Suprapubic skin (tissue), 4 donors: ENCODE measurements around the gene SLC35D3. TPM values are rescaled to one million over a fixed set of nuclear protein-coding genes. Genes with fewer than 3 reads are reported as not detected.
A peak's percentile ranks its signal among the peaks of the same experiment; 100 is the strongest.
"Not testable (repeated sequence)": the region's sequence is repeated elsewhere in the genome, so short reads cannot be mapped to it uniquely, and the experiment has no call there.

Experiments
- DNase-seq, 2 donors: peaks; one replicate each; pipeline ENCODE4 v3.0.0-alpha.2; 2019; ENCODE audit warnings: low spot score in 2 of 2
- H3K27ac ChIP-seq: fragments of 200-600 bp; sonication (generic); one replicate; pipeline ENCODE4 v1.5.1; 2019
- H3K27me3 ChIP-seq: fragments of 200-600 bp; sonication (generic); one replicate; pipeline ENCODE4 v1.5.1; 2019
- H3K36me3 ChIP-seq: fragments of 200-600 bp; sonication (generic); one replicate; pipeline ENCODE4 v1.5.1; 2019
- H3K4me1 ChIP-seq: fragments of 200-600 bp; sonication (generic); one replicate; pipeline ENCODE4 v1.5.1; 2019
- H3K4me3 ChIP-seq: fragments of 200-600 bp; sonication (generic); one replicate; pipeline ENCODE4 v1.5.1; 2019; ENCODE audit warnings: mild to moderate bottlenecking
- H3K9me3 ChIP-seq: fragments of 200-600 bp; sonication (generic); one replicate; pipeline ENCODE4 v1.5.1; 2019
- CTCF ChIP-seq, 2 donors: fragments of 200-600 bp in 1 of 2; fragments of 450-650 bp in 1 of 2; sonication (generic) in 1 of 2; IDR thresholded peaks; one replicate each; pipeline ENCODE4 v1.5.1; 2016 to 2019; ENCODE audit warnings: antibody characterized with exemption in 2 of 2, mild to moderate bottlenecking in 1 of 2, moderate library complexity in 1 of 2
- EP300 ChIP-seq: sonication (generic); formaldehyde crosslinking; IDR thresholded peaks from one replicate; pipeline ENCODE4 v1.6.1; 2017; ENCODE audit warnings: antibody characterized with exemption
- POLR2A ChIP-seq, 2 donors: fragments of 450-650 bp; IDR thresholded peaks; one replicate each; pipeline ENCODE4 v1.6.1; 2017; ENCODE audit warnings: antibody characterized with exemption in 2 of 2, mild to moderate bottlenecking in 2 of 2, moderate library complexity in 2 of 2
- POLR2AphosphoS5 ChIP-seq, 3 donors: sonication (generic); formaldehyde crosslinking; IDR thresholded peaks; one replicate each; pipeline ENCODE4 v1.6.1; 2017; ENCODE audit warnings: antibody characterized with exemption in 3 of 3
- WGBS: methylation state at CpG from one replicate; pipeline ENCODE4 v1.1.5; 2018; 5-methylcytosine and 5-hydroxymethylcytosine counted together
- total RNA-seq, 4 donors: library from RNA; depleted of rRNA; stranded (reverse); fragments of >200 nt; gene quantifications; one replicate each; pipeline ENCODE4 v1.1.0, GENCODE V29; 2016

The SLC35D3 gene
- total RNA-seq, 4 donors from 2014 or later: 0.18 TPM; not detected in 3

DNA sequence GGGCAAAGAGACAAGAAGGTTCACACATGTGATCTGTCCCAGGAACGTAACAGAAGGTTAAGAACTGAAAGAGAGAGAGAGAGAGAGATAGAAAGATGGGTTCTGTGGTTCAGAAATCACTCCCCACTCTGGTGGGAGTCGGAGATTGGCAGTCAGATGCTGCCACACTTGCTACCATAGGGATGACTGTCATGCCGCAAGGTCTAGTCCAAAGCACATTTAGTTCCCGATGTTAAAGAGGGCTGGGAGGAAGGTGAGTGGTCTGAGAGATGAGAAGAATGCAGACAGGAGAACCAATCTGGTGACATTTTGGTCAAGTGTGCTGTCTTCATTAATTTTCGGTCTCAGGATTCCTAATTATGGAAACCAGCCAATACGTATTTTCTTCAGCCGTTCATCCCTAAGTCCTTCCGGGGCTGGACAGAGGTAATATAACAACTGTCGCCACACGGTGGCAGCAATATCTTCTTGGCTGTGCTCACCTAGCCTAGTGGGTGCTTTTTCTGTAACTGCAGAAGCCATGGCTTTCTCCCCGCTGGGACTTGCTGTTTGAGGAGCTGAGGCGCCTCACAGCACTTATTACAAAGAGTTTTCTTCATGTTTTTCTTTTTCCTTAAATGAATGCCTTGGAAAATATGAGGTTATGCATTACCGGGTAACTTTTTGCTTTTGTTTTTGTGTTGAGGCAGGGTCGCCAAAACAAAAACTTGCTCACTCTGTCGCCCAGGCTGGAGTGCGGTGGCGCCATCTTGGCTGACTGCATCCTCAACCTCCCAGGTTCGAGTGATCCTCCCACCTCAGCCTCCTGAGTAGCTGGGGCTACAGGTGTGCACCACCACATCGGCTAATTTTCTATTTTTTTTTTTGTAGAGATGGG is 46.0 kb downstream of the SLC35D3 start:
- WGBS: 47% methylated on average over 19 of the region's 19 CpGs
- TF ChIP-seq CTCF (IDR thresholded peaks at IDR 0.05) (peak; percentile 53 to 64), EP300 (no peak)
- Histone ChIP-seq H3K27ac (no peak overlapping the region), H3K4me3 (no peak overlapping the region), H3K9me3 (no peaks in the 10 kb centered on the region), H3K4me1 (peaks cover 13% of the 10 kb centered on the region), H3K27me3 (no peaks in the 10 kb centered on the region), H3K36me3 (no peaks in the 10 kb centered on the region)
- DNase-seq: no peak

GRCh38 chr6:136968837-136969236 is 46.7 kb downstream of the SLC35D3 start:
- Histone ChIP-seq H3K27me3 (no peaks in the 10 kb centered on the region), H3K4me1 (peaks cover 13% of the 10 kb centered on the region), H3K4me3 (no peak overlapping the region), H3K27ac (peak overlapping the region; percentile 88), H3K36me3 (no peaks in the 10 kb centered on the region), H3K9me3 (no peaks in the 10 kb centered on the region)
- DNase-seq: no peak
- TF ChIP-seq CTCF (IDR thresholded peaks at IDR 0.05) (no peak), EP300 (no peak), POLR2A (IDR thresholded peaks at IDR 0.05) (no peak), POLR2AphosphoS5 (IDR thresholded peaks at IDR 0.05) (no peak)
- 72% methylated on average over 7 of the region's 7 CpGs for WGBS

DNA sequence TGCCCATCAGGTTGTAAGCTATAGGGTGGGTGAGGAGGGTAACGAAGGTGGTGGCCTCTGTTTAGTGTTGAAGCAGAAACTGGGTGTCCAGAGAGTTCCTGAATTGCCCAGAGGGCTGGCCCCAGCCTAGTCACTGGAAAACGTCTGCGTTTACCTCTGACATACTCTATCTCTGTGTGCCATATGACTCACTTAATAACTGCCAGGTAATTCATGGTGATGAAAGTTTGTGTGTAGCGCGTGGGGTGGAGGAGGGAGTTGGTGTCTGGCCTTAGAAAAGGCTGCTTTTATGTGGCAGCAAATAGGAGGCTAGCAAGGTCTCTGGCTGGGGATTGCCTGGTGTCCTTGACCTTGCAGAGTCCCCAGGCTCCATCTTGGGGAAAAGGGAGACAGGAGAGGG is 47.3 kb downstream of the SLC35D3 start:
- Histone ChIP-seq H3K27ac (peak overlapping the region; percentile 88), H3K9me3 (no peaks in the 10 kb centered on the region), H3K36me3 (no peaks in the 10 kb centered on the region), H3K27me3 (no peaks in the 10 kb centered on the region), H3K4me1 (peaks cover 17% of the 10 kb centered on the region), H3K4me3 (no peak overlapping the region)
- TF ChIP-seq POLR2A (IDR thresholded peaks at IDR 0.05): no peak
- no peak for TF ChIP-seq POLR2AphosphoS5 (IDR thresholded peaks at IDR 0.05)
- no peak for TF ChIP-seq CTCF (IDR thresholded peaks at IDR 0.05)
- TF ChIP-seq EP300: no peak
- DNase-seq: no peak
- 90% methylated on average over 5 of the region's 5 CpGs for WGBS

GRCh38 chr6:136969930-136970329 is 47.8 kb downstream of the SLC35D3 start:
- H3K27me3 ChIP-seq: no peaks in the 10 kb centered on the region
- H3K27ac ChIP-seq: peak overlapping the region; percentile 88
- 73% methylated on average over 4 of the region's 4 CpGs for WGBS
- DNase-seq: no peak
- peak in 2 of 3 donors; percentile 44 to 45 for TF ChIP-seq POLR2AphosphoS5 (IDR thresholded peaks at IDR 0.05)
- TF ChIP-seq POLR2A (IDR thresholded peaks at IDR 0.05): no peak
- no peaks in the 10 kb centered on the region for H3K36me3 ChIP-seq
- peaks cover 17% of the 10 kb centered on the region for H3K4me1 ChIP-seq
- H3K9me3 ChIP-seq: no peaks in the 10 kb centered on the region
- no peak overlapping the region for H3K4me3 ChIP-seq

DNA sequence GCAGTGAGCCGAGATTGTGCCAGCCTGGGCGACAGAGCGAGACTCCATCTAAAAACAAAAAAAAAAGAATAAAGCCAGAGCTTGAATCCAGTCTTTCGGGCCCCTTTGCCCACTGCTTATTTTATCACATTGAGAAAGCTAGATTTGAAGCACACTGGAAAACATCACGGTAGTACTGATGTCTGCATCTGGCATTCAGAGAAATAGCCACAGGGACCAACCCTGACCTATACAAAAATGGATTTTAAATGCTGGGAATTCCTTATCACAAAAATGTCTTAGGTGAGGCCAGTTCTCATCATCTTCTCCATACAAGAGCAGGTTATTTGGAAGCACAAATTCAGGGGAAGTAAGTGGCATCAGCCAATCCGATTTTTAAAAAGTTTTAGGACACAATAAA is 49.5 kb downstream of the SLC35D3 start:
- H3K4me1 ChIP-seq: peaks cover 17% of the 10 kb centered on the region
- no peaks in the 10 kb centered on the region for H3K36me3 ChIP-seq
- TF ChIP-seq CTCF (IDR thresholded peaks at IDR 0.05) (no peak), POLR2AphosphoS5 (IDR thresholded peaks at IDR 0.05) (no peak), POLR2A (IDR thresholded peaks at IDR 0.05) (no peak), EP300 (no peak)
- no peak overlapping the region for H3K4me3 ChIP-seq
- H3K27ac ChIP-seq: no peak overlapping the region
- no peaks in the 10 kb centered on the region for H3K9me3 ChIP-seq
- no peaks in the 10 kb centered on the region for H3K27me3 ChIP-seq
- DNase-seq: no peak
- 93% methylated on average over 6 of the region's 6 CpGs for WGBS

DNA sequence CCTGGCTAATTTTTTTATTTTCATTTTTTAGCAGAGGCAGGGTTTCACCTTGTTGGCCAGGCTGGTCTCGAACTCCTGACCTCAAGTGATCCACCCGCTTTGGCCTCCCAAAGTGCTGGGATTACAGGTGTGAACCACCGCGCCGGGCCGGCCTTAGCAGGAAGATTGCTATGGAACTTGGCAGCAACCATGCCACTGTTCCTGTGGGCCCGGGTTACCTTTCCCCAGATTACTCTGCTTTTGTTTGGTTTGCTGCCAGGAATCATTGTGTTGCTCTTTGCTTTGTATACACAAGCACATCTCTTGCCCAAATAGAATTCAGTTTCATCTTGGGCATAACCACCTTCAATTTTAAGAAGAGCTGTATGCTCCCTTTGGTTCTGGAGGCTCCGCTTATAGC is 51.7 kb downstream of the SLC35D3 start:
- H3K4me1 ChIP-seq, H3K9me3 ChIP-seq, H3K4me3 ChIP-seq, DNase-seq, H3K27ac ChIP-seq, H3K27me3 ChIP-seq, H3K36me3 ChIP-seq: not testable (repeated sequence)
- WGBS: 89% methylated on average over 8 of the region's 8 CpGs

Other genes with a start within 250 kb of the SLC35D3 start
- gene MAP3K5, start 129.8 kb upstream of the SLC35D3 start, total RNA-seq: 10 to 100 TPM; 19.4 to 36.1 (median 21.1) TPM
- gene PEX7, start 99.7 kb upstream of the SLC35D3 start, total RNA-seq: 10 to 100 TPM in 2 of 4 donors, 1 to 10 TPM in 2; 4.3 to 21.2 (median 12.4) TPM
- gene IL20RA, start 122.7 kb downstream of the SLC35D3 start, total RNA-seq: 10 to 100 TPM; 64.4 to 88.8 (median 72.2) TPM